Spleen (tissue), 11 donors: ENCODE results near the gene SWI5. TPM values are rescaled to one million over a fixed set of nuclear protein-coding genes. Genes with fewer than 3 reads are reported as not detected.

ENCODE experiments used
- DNase-seq: peaks from one replicate; pipeline ENCODE4 v3.0.0-alpha.2; 2020
- H3K27ac ChIP-seq, 8 donors: fragments of 200-600 bp; sonication (generic) in 7 of 8; 1 replicate in 4 of 8; 2 replicates in 4 of 8; pipeline versions ENCODE4 v1.5.0 to v1.8.0; 2016 to 2021; ENCODE audit warnings: inconsistent platforms in 4 of 8, mild to moderate bottlenecking in 4 of 8, moderate library complexity in 1 of 8
- H3K27me3 ChIP-seq, 7 donors: fragments of 200-600 bp; sonication (generic) in 6 of 7; replicated peaks in 1 of 7; 1 replicate in 4 of 7; 2 replicates in 3 of 7; pipeline versions ENCODE4 v1.5.0 to v1.8.0; 2016 to 2021; ENCODE audit warnings: inconsistent platforms in 3 of 7, mild to moderate bottlenecking in 1 of 7
- H3K36me3 ChIP-seq, 6 donors: fragments of 200-600 bp; sonication (generic) in 5 of 6; 1 replicate in 4 of 6; 2 replicates in 2 of 6; pipeline versions ENCODE4 v1.5.0 to v1.8.0; 2016 to 2021; ENCODE audit warnings: inconsistent platforms in 2 of 6
- H3K4me1 ChIP-seq, 6 donors: fragments of 200-600 bp; sonication (generic) in 5 of 6; 1 replicate in 3 of 6; 2 replicates in 3 of 6; pipeline versions ENCODE4 v1.5.0 to v1.8.0; 2016 to 2021; ENCODE audit warnings: inconsistent platforms in 3 of 6
- H3K4me3 ChIP-seq, 8 donors: fragments of 200-600 bp; sonication (generic) in 7 of 8; 1 replicate in 4 of 8; 2 replicates in 4 of 8; pipeline versions ENCODE4 v1.5.0 to v1.8.0; 2016 to 2021; ENCODE audit warnings: inconsistent platforms in 4 of 8, mild to moderate bottlenecking in 4 of 8, moderate library complexity in 2 of 8
- H3K9me3 ChIP-seq, 8 donors: fragments of 200-600 bp; sonication (generic) in 7 of 8; 1 replicate in 4 of 8; 2 replicates in 4 of 8; pipeline versions ENCODE4 v1.5.0 to v1.8.0; 2016 to 2021; ENCODE audit warnings: inconsistent platforms in 4 of 8
- CTCF ChIP-seq, 11 experiments: fragments of 200-600 bp in 7 of 11; fragments of 450-650 bp in 4 of 11; sonication (generic) in 4 of 11; IDR thresholded peaks in 8 of 11; conservative IDR thresholded peaks in 3 of 11; 1 replicate in 7 of 11; 2 replicates in 4 of 11; pipeline versions ENCODE4 v1.4.0 to v1.8.0; 2016 to 2021; ENCODE audit warnings: antibody characterized with exemption in 11 of 11, inconsistent platforms in 4 of 11, mild to moderate bottlenecking in 1 of 11
- POLR2A ChIP-seq, 3 donors: fragments of 450-650 bp; IDR thresholded peaks; one replicate each; pipeline ENCODE4 v1.5.1; 2017; ENCODE audit warnings: antibody characterized with exemption in 3 of 3, mild to moderate bottlenecking in 1 of 3
- POLR2AphosphoS5 ChIP-seq, 3 donors: sonication (generic); formaldehyde crosslinking; IDR thresholded peaks; one replicate each; pipeline ENCODE4 v1.5.1; 2017; ENCODE audit warnings: antibody characterized with exemption in 3 of 3
- WGBS, 5 donors: extraction: QIAGEN DNeasy Blood & Tissue Kit in 3 of 5; methylation state at CpG; one replicate each; pipeline versions ENCODE4 v1.1.5 to v1.1.7; 2013 to 2018; 5-methylcytosine and 5-hydroxymethylcytosine counted together
- intact Hi-C: fragments of 100-400 bp; cut with DNase I; formaldehyde crosslinking; loops from one replicate; pipeline ENCODE4 v1.15.0; 2023; ENCODE audit warnings: low total_unique reads
- polyA plus RNA-seq, 3 donors: library from polyadenylated mRNA; stranded (reverse); fragments of 200-250 nt; gene quantifications; one replicate each; pipeline ENCODE4 v1.2.1, GENCODE V29; 2013
- total RNA-seq, 7 donors: library from RNA; depleted of rRNA in 3 of 7; stranded (reverse); fragments of >200 nt in 3 of 7; fragmentation: NEBNext Ultra II Directional in 4 of 7; extraction: Animal tissue kit (Norgen Biotek cat#: 25700) in 4 of 7; gene quantifications; one replicate each; pipeline versions ENCODE4 v1.1.0 to v1.2.1, GENCODE V29; 2016 to 2021
- donor health status: healthy with polysubstance abuse.
- donor health status: DM: no; HTN: no; CAD: no; lungs with moderate emphysema.
- donor health status: DM: no; HTN: no; CAD: no.
- donor health status: Bipolar disorder and iron deficiency.
- donor health status: healthy.
- donor health status: DM: no; HTN: no; CAD: no.
- donor health status: DM: yes; HTN: yes; CAD: no.

The SWI5 gene
- total and polyA plus RNA-seq, 10 donors, result 8.4 to 23.4 (median 15.3) TPM

GRCh38 chr9:128323791-128324190 is 47.7 kb downstream of the SWI5 start:
- 59 to 92% (median 73%) methylated on average over 12 of the region's 12 CpGs for WGBS, 5 donors
- Histone ChIP-seq H3K9me3 (no peaks in the 10 kb centered on the region), H3K4me1 (peaks cover 17 to 40% (median 31%) of the 10 kb centered on the region in 6 donors), H3K27ac (peak overlapping the region in 4 of 8 donors; percentile 89 to 96 (median 90)), H3K4me3 (peak overlapping the region in 7 of 8 donors; percentile 96 to 100 (median 99)), H3K27me3 (no peaks in the 10 kb centered on the region), H3K36me3 (peaks cover 0 to 70% (median 30%) of the 10 kb centered on the region in 6 donors)
- TF ChIP-seq POLR2A (IDR thresholded peaks at IDR 0.05) (no peak), POLR2AphosphoS5 (IDR thresholded peaks at IDR 0.05) (no peak), CTCF (IDR thresholded peaks at IDR 0.05 in 8 of 11, conservative IDR thresholded peaks at IDR 0.05 in 3 of 11) (no peak)
- DNase-seq, result no peak
- intact Hi-C loops, result no loop called here

GRCh38 chr9:128324401-128324800 is 48.3 kb downstream of the SWI5 start:
- Histone ChIP-seq H3K4me1 (peaks cover 17 to 40% (median 31%) of the 10 kb centered on the region in 6 donors), H3K27me3 (no peaks in the 10 kb centered on the region), H3K27ac (no peak overlapping the region), H3K36me3 (peaks cover 0 to 70% (median 30%) of the 10 kb centered on the region in 6 donors), H3K9me3 (no peaks in the 10 kb centered on the region), H3K4me3 (peak overlapping the region in 2 of 8 donors; percentile 98 to 100)
- intact Hi-C loops, result no loop called here
- TF ChIP-seq CTCF (IDR thresholded peaks at IDR 0.05 in 8 of 11, conservative IDR thresholded peaks at IDR 0.05 in 3 of 11), result no peak
- no peak for TF ChIP-seq POLR2AphosphoS5 (IDR thresholded peaks at IDR 0.05)
- no peak for TF ChIP-seq POLR2A (IDR thresholded peaks at IDR 0.05)
- DNase-seq, result no peak
- 75 to 97% (median 93%) methylated on average over 1 of the region's 1 CpG for WGBS, 5 donors

- no peaks in the 10 kb centered on the region for H3K27me3 ChIP-seq
- WGBS, 5 donors, result 84 to 92% (median 89%) methylated on average over 13 of the region's 13 CpGs
- TF ChIP-seq POLR2AphosphoS5 (IDR thresholded peaks at IDR 0.05) (no peak), CTCF (IDR thresholded peaks at IDR 0.05 in 8 of 11, conservative IDR thresholded peaks at IDR 0.05 in 3 of 11) (no peak), POLR2A (IDR thresholded peaks at IDR 0.05) (no peak)
- intact Hi-C loops, result no loop called here
- DNase-seq, result no peak
- no peak overlapping the region for H3K4me3 ChIP-seq
- no peak overlapping the region for H3K27ac ChIP-seq
- peaks cover 0 to 63% (median 33%) of the 10 kb centered on the region in 6 donors for H3K36me3 ChIP-seq
- peaks cover 17 to 40% (median 31%) of the 10 kb centered on the region in 6 donors for H3K4me1 ChIP-seq
- no peaks in the 10 kb centered on the region for H3K9me3 ChIP-seq
Observed at GRCh38 chr9:128325629-128326028, 49.6 kb downstream of the SWI5 start.

GRCh38 chr9:128333451-128333869 is 57.4 kb downstream of the SWI5 start:
- no peak for DNase-seq
- 79 to 96% (median 86%) methylated on average over 11 of the region's 11 CpGs for WGBS, 5 donors
- intact Hi-C loops, result no loop called here

More at GRCh38 chr9:128333451-128333869, 57.4 kb downstream of the SWI5 start:
- Histone ChIP-seq H3K27ac (no peak overlapping the region), H3K36me3 (peaks cover 0 to 53% (median 16%) of the 10 kb centered on the region in 6 donors), H3K4me3 (no peak overlapping the region), H3K27me3 (no peaks in the 10 kb centered on the region), H3K9me3 (no peaks in the 10 kb centered on the region), H3K4me1 (no peaks in the 10 kb centered on the region)
- no peak for TF ChIP-seq POLR2AphosphoS5 (IDR thresholded peaks at IDR 0.05)
- TF ChIP-seq CTCF (IDR thresholded peaks at IDR 0.05 in 8 of 11, conservative IDR thresholded peaks at IDR 0.05 in 3 of 11), result no peak
- TF ChIP-seq POLR2A (IDR thresholded peaks at IDR 0.05), result no peak
